ENCODE data around the gene NGRN. TPM values are rescaled to one million over a fixed set of nuclear protein-coding genes. Genes with fewer than 3 reads are reported as not detected.
"Not testable (repeated sequence)": the region's sequence is repeated elsewhere in the genome, so short reads cannot be mapped to it uniquely, and the experiment has no call there.

NGRN gene
- total RNA-seq, 1 donor: 67.2 TPM

GRCh38 chr15:90286678-90287077 lies 21.2 kb downstream of the NGRN start:
- H3K4me3 ChIP-seq (ENCODE audit: low read depth, low read length): no peak overlapping the region
- peak; percentile 52 for DNase-seq (ENCODE audit: low read depth)
- TF ChIP-seq CTCF (IDR thresholded peaks at IDR 0.05; ENCODE audit: insufficient read depth, low read length): peak; percentile 42

- H3K4me3 ChIP-seq (ENCODE audit: low read depth, low read length): no peak overlapping the region
- TF ChIP-seq CTCF (IDR thresholded peaks at IDR 0.05; ENCODE audit: insufficient read depth, low read length): no peak
- no peak for DNase-seq (ENCODE audit: low read depth)
Measured at GRCh38 chr15:90287101-90287500, 21.6 kb downstream of the NGRN start.

- no peak overlapping the region for H3K4me3 ChIP-seq (ENCODE audit: low read depth, low read length)
- no peak for DNase-seq (ENCODE audit: low read depth)
- no peak for TF ChIP-seq CTCF (IDR thresholded peaks at IDR 0.05; ENCODE audit: insufficient read depth, low read length)
Measured at GRCh38 chr15:90287946-90288345, 22.5 kb downstream of the NGRN start.

- TF ChIP-seq CTCF (IDR thresholded peaks at IDR 0.05; ENCODE audit: insufficient read depth, low read length): no peak
- no peak for DNase-seq (ENCODE audit: low read depth)
- H3K4me3 ChIP-seq (ENCODE audit: low read depth, low read length): no peak overlapping the region
Measured at GRCh38 chr15:90291679-90292356, 26.3 kb downstream of the NGRN start.

- peak; percentile 48 for DNase-seq (ENCODE audit: low read depth)
- H3K4me3 ChIP-seq (ENCODE audit: low read depth, low read length): not testable (repeated sequence)
- TF ChIP-seq CTCF (IDR thresholded peaks at IDR 0.05; ENCODE audit: insufficient read depth, low read length): peak; percentile 81
Measured at GRCh38 chr15:90293040-90293810, 27.8 kb downstream of the NGRN start.

GRCh38 chr15:90294159-90294558 lies 28.7 kb downstream of the NGRN start:
- no peak for TF ChIP-seq CTCF (IDR thresholded peaks at IDR 0.05; ENCODE audit: insufficient read depth, low read length)
- H3K4me3 ChIP-seq (ENCODE audit: low read depth, low read length): no peak overlapping the region
- no peak for DNase-seq (ENCODE audit: low read depth)
